Left renal cortex interstitium (tissue), 4 donors: ENCODE data around the gene IFFO2. TPM values are rescaled to one million over a fixed set of nuclear protein-coding genes. Genes with fewer than 3 reads are reported as not detected.
A peak's percentile ranks its signal among the peaks of the same experiment; 100 is the strongest.
"Not testable (repeated sequence)": the region's sequence is repeated elsewhere in the genome, so short reads cannot be mapped to it uniquely, and the experiment has no call there.

Experiments used
- DNase-seq, 4 donors: peaks; one replicate each; pipeline ENCODE4 v3.0.0-alpha.2; 2013; ENCODE audit warnings: low read depth in 4 of 4, low spot score in 2 of 4, missing footprints in 1 of 4
- polyA plus RNA-seq, 4 donors: library from polyadenylated mRNA; unstranded; fragments of 120-200 nt; gene quantifications; one replicate each; pipeline ENCODE4 v1.2.1, GENCODE V29; 2013; ENCODE audit not compliant: insufficient read length in 4 of 4

The IFFO2 gene
- polyA plus RNA-seq, 4 donors = 23.7 to 31.0 (median 26.7) TPM

- no peak for DNase-seq
These were observed 55.1 kb downstream of the IFFO2 start for GRCh38 chr1:18901147-18901951.

- no peak for DNase-seq
These were observed 56.1 kb downstream of the IFFO2 start for GRCh38 chr1:18900303-18900841.

DNA sequence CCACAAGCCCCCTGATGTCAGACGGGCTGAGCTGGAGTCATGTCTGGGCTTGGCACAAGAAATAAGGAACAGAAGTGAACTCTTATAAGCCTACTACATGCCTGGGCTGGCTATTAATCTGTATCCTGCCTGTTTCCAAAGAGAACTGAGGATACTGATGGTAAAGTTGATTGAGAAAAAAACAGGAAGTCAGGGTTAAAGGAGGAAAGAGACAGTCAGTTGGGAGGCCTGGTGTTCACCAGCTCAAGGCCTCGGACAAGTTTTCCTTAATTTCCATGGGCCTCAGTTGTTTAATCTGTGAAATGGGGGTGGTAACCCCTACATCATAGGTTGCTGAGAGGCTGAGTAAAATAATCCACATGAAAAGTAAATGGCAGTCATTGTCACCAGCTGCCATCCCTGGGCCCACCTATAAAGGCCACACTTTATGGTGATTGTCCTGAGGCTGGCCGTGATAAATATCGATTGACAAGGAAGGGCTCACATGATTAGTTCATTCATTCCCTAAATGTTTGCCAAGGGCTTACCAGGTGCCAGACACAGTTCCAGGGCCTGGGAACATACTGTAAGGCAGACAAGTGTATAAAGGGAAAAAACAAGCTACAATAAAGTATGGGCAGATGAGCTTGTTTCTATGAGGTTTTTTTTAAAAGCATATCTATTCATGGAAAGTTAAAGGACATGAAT lies 57.0 kb downstream of the IFFO2 start:
- DNase-seq = no peak

DNA sequence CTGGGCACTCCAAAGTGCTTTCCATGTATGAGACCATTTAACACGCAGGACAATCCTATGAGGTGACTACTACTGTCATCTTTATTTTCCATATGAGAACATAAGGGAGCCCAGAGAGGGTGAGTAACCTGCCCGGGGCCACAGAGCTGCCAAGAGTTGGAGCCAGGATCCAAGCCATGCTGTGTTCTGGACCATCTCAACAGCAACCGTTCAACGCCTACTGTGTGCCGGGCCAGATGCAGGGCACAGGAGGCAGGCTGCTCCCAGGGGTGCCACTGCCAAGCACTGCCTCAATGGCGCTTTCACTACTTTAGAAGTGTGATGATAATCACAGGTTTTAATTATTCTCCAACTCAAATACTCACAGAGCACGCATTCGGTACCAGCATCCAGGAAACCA lies 57.9 kb downstream of the IFFO2 start:
- DNase-seq = no peak

DNA sequence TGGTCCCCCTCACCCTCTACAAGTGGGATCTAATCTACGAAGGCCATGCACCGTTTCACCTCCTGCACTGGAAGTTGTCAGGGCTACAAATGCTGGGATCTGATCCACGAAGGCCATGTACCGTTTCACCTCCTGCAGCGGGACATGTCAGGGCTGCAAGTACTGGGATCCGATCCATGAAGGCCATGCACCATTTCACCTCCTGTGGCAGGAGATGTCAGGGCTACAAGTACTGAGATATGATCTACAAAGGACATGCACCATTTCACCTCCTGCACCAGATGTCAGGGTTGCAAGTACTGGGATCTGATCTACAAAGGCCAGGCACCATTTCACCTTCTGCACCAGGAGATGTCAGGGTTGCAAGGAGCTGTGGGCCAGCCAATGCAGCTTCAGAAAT lies 61.2 kb downstream of the IFFO2 start:
- DNase-seq = no peak

DNA sequence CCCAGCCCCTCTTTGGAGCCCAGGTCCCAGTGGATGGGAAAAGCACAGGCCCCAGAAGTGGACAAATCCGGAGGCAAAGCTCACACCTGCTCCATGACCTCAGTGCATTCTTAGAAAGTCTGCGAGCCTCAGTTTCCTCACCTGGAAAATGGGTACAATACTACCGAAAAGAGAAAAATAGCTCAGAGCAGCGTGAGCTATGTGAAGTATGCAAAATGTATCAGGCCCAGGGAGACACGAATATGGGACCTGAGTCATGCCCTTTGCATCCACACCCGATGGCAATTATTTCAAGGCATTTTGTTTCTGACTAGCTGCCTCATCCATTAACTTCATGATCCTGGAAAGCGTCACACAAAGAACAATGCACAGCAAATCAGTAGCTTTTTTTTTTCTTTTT lies 63.4 kb downstream of the IFFO2 start:
- DNase-seq = no peak

DNA sequence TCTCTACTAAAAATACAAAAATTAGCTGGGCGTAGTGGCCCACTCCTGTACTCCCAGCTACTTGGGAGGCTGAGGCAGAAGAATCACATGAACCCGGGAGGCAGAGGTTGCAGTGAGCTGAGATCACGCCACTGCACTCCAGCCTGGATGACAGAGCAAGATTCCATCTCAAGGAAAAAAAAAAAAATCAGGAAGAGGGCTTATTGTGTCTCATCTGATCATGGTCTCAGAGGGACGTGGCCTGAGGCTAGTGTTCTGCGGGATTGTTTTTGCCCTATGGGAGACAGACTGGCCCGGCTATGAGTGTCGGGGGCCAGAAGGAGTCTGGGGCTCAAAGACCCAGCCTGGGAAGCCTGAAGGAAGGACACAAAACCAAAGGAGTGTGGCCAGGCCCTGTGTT lies 64.6 kb downstream of the IFFO2 start:
- not testable (repeated sequence) for DNase-seq

DNA sequence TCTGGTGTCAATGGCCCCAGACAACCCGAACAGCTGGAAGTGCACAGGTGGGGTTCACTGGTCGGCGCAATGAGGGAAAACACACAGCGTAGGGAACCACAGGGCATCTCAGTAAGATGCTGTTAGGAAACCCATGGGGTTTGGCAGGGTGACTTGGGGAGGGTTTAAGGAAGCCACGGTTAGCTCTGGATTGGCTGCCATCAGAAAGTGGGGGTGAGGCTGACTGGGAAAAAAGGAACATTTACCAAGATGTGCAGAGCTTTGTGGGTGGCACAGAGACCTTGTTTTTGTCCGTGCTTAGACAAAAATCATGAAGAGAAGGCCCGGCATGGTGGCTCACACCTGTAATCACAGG lies 65.1 kb downstream of the IFFO2 start:
- DNase-seq = no peak

GRCh38 chr1:18890706-18891425 lies 65.6 kb downstream of the IFFO2 start:
- DNase-seq = no peak

GRCh38 chr1:18886003-18886335 lies 70.5 kb downstream of the IFFO2 start:
- DNase-seq = no peak

DNA sequence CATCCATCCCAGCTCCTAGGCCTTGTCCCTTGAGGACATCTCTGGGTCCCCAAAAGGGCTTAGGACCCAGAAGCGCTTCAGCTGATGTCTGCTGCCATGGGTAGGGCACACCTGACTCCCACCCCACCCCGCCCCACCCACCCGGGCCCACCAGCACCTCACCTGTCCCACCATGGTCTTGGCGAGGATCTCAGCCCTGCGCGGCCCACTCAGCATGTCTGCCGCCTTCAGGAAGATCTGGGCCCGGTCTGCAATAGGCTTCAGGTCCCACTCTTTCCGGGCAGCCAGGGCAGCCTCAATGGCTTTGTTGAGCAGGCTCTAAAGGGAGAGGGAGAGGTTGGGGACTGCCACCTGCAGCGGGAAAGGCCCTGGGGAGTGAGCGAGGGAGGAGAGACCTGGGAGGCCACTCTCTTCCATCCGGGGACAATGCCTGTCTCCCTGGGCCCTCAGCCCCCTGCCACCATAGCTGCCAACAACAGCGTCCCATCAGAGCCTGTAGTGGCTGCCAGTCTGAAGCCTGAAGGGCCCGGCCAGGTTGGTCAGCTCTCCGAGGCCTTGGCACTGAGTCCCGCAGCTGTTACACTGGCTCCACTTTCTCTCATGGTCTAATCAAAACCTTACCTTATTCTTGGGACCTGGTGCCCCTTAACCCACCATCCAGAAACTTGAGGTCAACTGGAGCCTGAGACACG lies 71.0 kb downstream of the IFFO2 start:
- DNase-seq = no peak

DNA sequence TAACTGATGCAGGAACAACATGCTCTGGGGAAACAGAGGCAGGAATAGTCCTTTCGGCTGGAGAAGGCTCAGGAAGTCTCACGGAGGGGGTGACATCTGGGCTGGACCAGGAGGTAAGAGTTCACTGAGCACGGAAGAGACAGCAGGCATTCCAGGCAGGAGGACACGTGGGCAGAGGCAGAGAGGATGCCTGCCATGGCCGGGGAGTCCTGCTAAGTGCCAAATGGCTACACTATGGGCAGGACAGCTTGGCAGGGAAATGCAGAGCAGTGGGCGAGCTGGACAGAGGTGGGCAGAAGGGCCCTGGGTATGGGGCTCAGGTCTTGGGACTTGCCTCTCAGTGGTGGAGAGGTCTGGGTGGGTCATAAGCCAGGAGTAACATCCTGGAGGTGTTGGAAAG lies 71.7 kb downstream of the IFFO2 start:
- DNase-seq = no peak

GRCh38 chr1:18884419-18884717 lies 72.1 kb downstream of the IFFO2 start:
- DNase-seq = no peak

GRCh38 chr1:18883636-18884418 lies 72.6 kb downstream of the IFFO2 start:
- peak in 1 of 4 donors; percentile 43 for DNase-seq

GRCh38 chr1:18883079-18883478 lies 73.4 kb downstream of the IFFO2 start:
- DNase-seq = no peak

GRCh38 chr1:18882486-18882885 lies 74.0 kb downstream of the IFFO2 start:
- DNase-seq = no peak

GRCh38 chr1:18881642-18882431 lies 74.6 kb downstream of the IFFO2 start:
- no peak for DNase-seq

GRCh38 chr1:18881164-18881563 lies 75.3 kb downstream of the IFFO2 start:
- DNase-seq = no peak

DNA sequence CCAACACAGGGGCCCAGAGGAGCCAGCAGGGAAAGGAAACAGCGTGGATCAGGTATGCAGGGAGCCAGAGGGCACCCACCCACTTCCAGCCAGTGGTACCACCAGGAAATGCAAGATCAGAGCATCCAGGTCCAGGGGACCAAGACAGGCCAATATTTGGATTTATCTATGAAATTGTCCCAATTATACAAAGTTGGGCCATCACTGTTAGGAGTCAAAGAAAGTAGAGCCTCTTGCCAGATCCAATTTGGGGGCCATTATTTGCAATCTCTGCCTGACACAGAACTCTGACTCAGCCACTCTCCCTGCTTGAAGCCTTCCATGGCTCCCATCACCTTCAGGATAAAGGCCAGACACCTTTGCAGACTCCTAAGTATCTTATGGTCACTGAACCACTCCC lies 75.9 kb downstream of the IFFO2 start:
- DNase-seq = no peak
